IMR-90 (cell line): ENCODE data around the gene COL4A1. TPM values are rescaled to one million over a fixed set of nuclear protein-coding genes. Genes with fewer than 3 reads are reported as not detected.

ENCODE experiments used
- ATAC-seq: fragments of 200-7000 bp; cut with Tn5 transposase; 2 replicates; pipeline ENCODE4 v1.9.1; 2020; ENCODE audit warnings: low read depth, mild to moderate bottlenecking, moderate library complexity
- BruUV-seq: library from RNA; stranded (reverse); fragments of 400-500 nt; replicated peaks from 2 replicates; lab custom pipeline; 2021; lab: Mats Ljungman, UMichigan
- CTCF ChIA-PET: fragments of 300-600 bp; formaldehyde crosslinking; extraction: SDS; loops from one replicate; lab custom pipeline; 2021; ENCODE audit warnings: antibody characterized with exemption; lab: Yijun Ruan, JAX
- POLR2A ChIA-PET: fragments of 300-600 bp; sonication (Branson Sonifier 250); formaldehyde crosslinking; loops from one replicate; lab custom pipeline; 2022; ENCODE audit warnings: antibody characterized with exemption; ENCODE audit not compliant: unreplicated experiment; lab: Charles Lee
- DNase-seq: peaks from one replicate; pipeline ENCODE4 v3.0.0; 2013
- H2AFZ ChIP-seq: replicated peaks from 2 replicates; pipeline ENCODE3; 2013; ENCODE audit warnings: low read length, mild to moderate bottlenecking; ENCODE audit not compliant: poor library complexity
- H2AK5ac ChIP-seq: 2 replicates; pipeline ENCODE4 v1.6.1; 2013; ENCODE audit warnings: low read depth, low read length, inconsistent platforms
- H2AK9ac ChIP-seq: replicated peaks from 2 replicates; pipeline ENCODE3; 2013; ENCODE audit warnings: mild to moderate bottlenecking, low read depth, low read length, moderate library complexity; ENCODE audit not compliant: poor library complexity
- H2BK120ac ChIP-seq: 2 replicates; pipeline ENCODE4 v1.6.1; 2013; ENCODE audit warnings: low read depth, low read length, inconsistent platforms
- H2BK15ac ChIP-seq: 3 replicates; pipeline ENCODE4 v1.6.1; 2013; ENCODE audit warnings: low read depth, low read length, inconsistent platforms
- H2BK20ac ChIP-seq: 2 replicates; pipeline ENCODE4 v1.6.1; 2013; ENCODE audit warnings: low read depth, mild to moderate bottlenecking, inconsistent platforms, low read length, moderate library complexity
- H2BK5ac ChIP-seq: 2 replicates; pipeline ENCODE4 v1.6.1; 2013; ENCODE audit warnings: mild to moderate bottlenecking, low read depth, low read length, inconsistent platforms; ENCODE audit not compliant: poor library complexity, severe bottlenecking
- H3K14ac ChIP-seq: replicated peaks from 2 replicates; pipeline ENCODE4 v1.6.1; 2013; ENCODE audit warnings: low read depth, low read length, inconsistent platforms
- H3K18ac ChIP-seq: 2 replicates; pipeline ENCODE4 v1.6.1; 2013; ENCODE audit warnings: low read depth, low read length, control low read depth
- H3K23ac ChIP-seq: 2 replicates; pipeline ENCODE4 v1.6.1; 2013; ENCODE audit warnings: low read depth, low read length, inconsistent platforms
- H3K27ac ChIP-seq: 2 replicates; pipeline ENCODE4 v1.5.1; 2013; ENCODE audit warnings: mild to moderate bottlenecking, control low read depth, low read length; ENCODE audit not compliant: insufficient read depth
- H3K27me3 ChIP-seq: 2 replicates; pipeline ENCODE4 v1.6.1; 2013; ENCODE audit warnings: low read length; ENCODE audit not compliant: control insufficient read depth, insufficient read depth
- H3K36me3 ChIP-seq: 2 replicates; pipeline ENCODE4 v1.6.1; 2013; ENCODE audit warnings: low read length, mixed read lengths; ENCODE audit not compliant: control insufficient read depth, insufficient read depth
- H3K4ac ChIP-seq: 2 replicates; pipeline ENCODE4 v1.6.1; 2013; ENCODE audit warnings: low read depth, low read length, inconsistent platforms
- H3K4me1 ChIP-seq: 2 replicates; pipeline ENCODE4 v1.6.1; 2013; ENCODE audit warnings: low read length, mixed read lengths; ENCODE audit not compliant: control insufficient read depth, insufficient read depth
- H3K4me2 ChIP-seq: 2 replicates; pipeline ENCODE4 v1.6.1; 2013; ENCODE audit warnings: low read depth, mild to moderate bottlenecking, control low read depth, low read length, moderate library complexity
- H3K4me3 ChIP-seq: 2 replicates; pipeline ENCODE4 v1.5.1; 2013; ENCODE audit warnings: low read depth, mild to moderate bottlenecking, control low read depth, low read length, moderate library complexity; ENCODE audit not compliant: insufficient read depth
- H3K56ac ChIP-seq: 2 replicates; pipeline ENCODE4 v1.6.1; 2013; ENCODE audit warnings: low read length, inconsistent platforms; ENCODE audit not compliant: insufficient read depth; ENCODE audit errors: extremely low read depth
- H3K79me1 ChIP-seq, 2 experiments: 2 replicates each; pipeline ENCODE4 v1.6.1; 2013; ENCODE audit warnings: low read length in 2 of 2, inconsistent platforms in 1 of 2, low read depth in 1 of 2
- H3K9ac ChIP-seq: 2 replicates; pipeline ENCODE4 v1.6.1; 2013; ENCODE audit warnings: low read depth, low read length, control low read depth
- H3K9me1 ChIP-seq: 2 replicates; pipeline ENCODE4 v1.6.1; 2013; ENCODE audit warnings: low read length, inconsistent platforms; ENCODE audit not compliant: insufficient read depth
- H3K9me3 ChIP-seq: 2 replicates; pipeline ENCODE4 v1.6.1; 2013; ENCODE audit warnings: low read length; ENCODE audit not compliant: control insufficient read depth, insufficient read depth
- H4K20me1 ChIP-seq: 2 replicates; pipeline ENCODE4 v1.6.1; 2013; ENCODE audit warnings: low read length, inconsistent platforms; ENCODE audit not compliant: insufficient read depth
- H4K5ac ChIP-seq: 2 replicates; pipeline ENCODE4 v1.6.1; 2013; ENCODE audit warnings: mild to moderate bottlenecking, low read depth, low read length, control low read depth
- H4K8ac ChIP-seq, 2 experiments: 2 replicates each; pipeline ENCODE4 v1.6.1; 2013; ENCODE audit warnings: low read depth in 2 of 2, low read length in 2 of 2, control low read depth in 1 of 2, inconsistent platforms in 1 of 2
- H4K91ac ChIP-seq: 2 replicates; pipeline ENCODE4 v1.6.1; 2013; ENCODE audit warnings: low read depth, low read length, inconsistent platforms; ENCODE audit not compliant: insufficient read depth
- BHLHE40 ChIP-seq: fragments of 150-350 bp; IDR thresholded peaks from 2 replicates; pipeline ENCODE4 v1.6.1; 2016; ENCODE audit warnings: mild to moderate bottlenecking, low read depth, low read length
- CHD1 ChIP-seq: IDR thresholded peaks from 2 replicates; pipeline ENCODE4 v1.6.1; 2012; ENCODE audit warnings: low read depth, low read length, improper control_type of control experiment
- FOS ChIP-seq: fragments of 150-350 bp; IDR thresholded peaks from 2 replicates; pipeline ENCODE4 v1.6.1; 2016; ENCODE audit warnings: low read depth, low read length
- MAFK ChIP-seq: IDR thresholded peaks from 2 replicates; pipeline ENCODE4 v1.6.1; 2012; ENCODE audit warnings: low read depth, low read length, improper control_type of control experiment
- MAZ ChIP-seq: IDR thresholded peaks from 2 replicates; pipeline ENCODE4 v1.6.1; 2012; ENCODE audit warnings: low read depth, mild to moderate bottlenecking, low read length, improper control_type of control experiment, moderate library complexity, borderline replicate concordance
- MXI1 ChIP-seq: IDR thresholded peaks from 2 replicates; pipeline ENCODE4 v1.6.1; 2012; ENCODE audit warnings: low read depth, mild to moderate bottlenecking, low read length, moderate library complexity, borderline replicate concordance
- NFE2L2 ChIP-seq: fragments of 150-350 bp; IDR thresholded peaks from 2 replicates; pipeline ENCODE4 v1.6.1; 2016; ENCODE audit warnings: low read depth, mild to moderate bottlenecking, low read length
- POLR2A ChIP-seq: IDR thresholded peaks from 2 replicates; pipeline ENCODE4 v1.6.1; 2012; ENCODE audit warnings: mild to moderate bottlenecking, low read depth, low read length
- RAD21 ChIP-seq: IDR thresholded peaks from 2 replicates; pipeline ENCODE4 v1.6.1; 2012; ENCODE audit warnings: low read length, improper control_type of control experiment
- RFX5 ChIP-seq: IDR thresholded peaks from 2 replicates; pipeline ENCODE4 v1.8.0; 2012; ENCODE audit warnings: low read depth, mild to moderate bottlenecking, low read length, moderate library complexity
- SMC3 ChIP-seq: fragments of 150-350 bp; IDR thresholded peaks from 2 replicates; pipeline ENCODE4 v1.6.1; 2016; ENCODE audit warnings: low read depth, mild to moderate bottlenecking, antibody characterized with exemption, low read length, moderate library complexity
- USF2 ChIP-seq: fragments of 150-350 bp; IDR thresholded peaks from 2 replicates; pipeline ENCODE4 v1.6.1; 2017; ENCODE audit warnings: mild to moderate bottlenecking, antibody characterized with exemption, low read length, low read depth
- WGBS, 2 experiments: methylation state at CpG; one replicate each; pipeline versions ENCODE4 v1.1.5 to v1.1.7; 2013; ENCODE audit warnings: missing lambda C conversion rate in 2 of 2; ENCODE audit not compliant: insufficient read length in 1 of 2; ENCODE audit errors: extremely low coverage in 2 of 2; 5-methylcytosine and 5-hydroxymethylcytosine counted together
- dilution Hi-C: fragments of 300-500 bp; cut with HindIII; formaldehyde crosslinking; loops from one replicate; pipeline ENCODE4 v1.14.3; 2018; ENCODE audit warnings: low sequenced_read_pairs; ENCODE audit not compliant: unreplicated experiment
- in situ Hi-C: fragments of 300-500 bp; cut with MboI; formaldehyde crosslinking; loops from 3 replicates; pipeline ENCODE4 v1.14.3; 2019; ENCODE audit warnings: low sequenced_read_pairs, inconsistent platforms, mixed read lengths
- intact Hi-C: fragments of 100-400 bp; cut with micrococcal nuclease; formaldehyde crosslinking; loops from 2 replicates; pipeline ENCODE4 v1.10.0; 2022
- polyA plus RNA-seq, 3 experiments: library from polyadenylated mRNA; depleted of rRNA; stranded (reverse); fragments of >200 nt; gene quantifications; 2 replicates each; pipeline ENCODE4 v1.2.3, GENCODE V29; 2012; ENCODE audit warnings: low replicate concordance in 1 of 3
- total RNA-seq: library from RNA; depleted of rRNA; stranded (reverse); fragments of >200 nt; gene quantifications from 2 replicates; pipeline ENCODE4 v1.2.3, GENCODE V29; 2012
- TF ChIP-seq, protein P1 (sequence below): conservative IDR thresholded peaks from 2 replicates; pipeline ENCODE4 v1.5.1; 2012; ENCODE audit warnings: mild to moderate bottlenecking, low read depth, low read length, improper control_type of control experiment

Gene COL4A1
- total and polyA plus RNA-seq, 2 of the 4 experiments (the other 2 are of a cell fraction), result 230 to 337 TPM

DNA sequence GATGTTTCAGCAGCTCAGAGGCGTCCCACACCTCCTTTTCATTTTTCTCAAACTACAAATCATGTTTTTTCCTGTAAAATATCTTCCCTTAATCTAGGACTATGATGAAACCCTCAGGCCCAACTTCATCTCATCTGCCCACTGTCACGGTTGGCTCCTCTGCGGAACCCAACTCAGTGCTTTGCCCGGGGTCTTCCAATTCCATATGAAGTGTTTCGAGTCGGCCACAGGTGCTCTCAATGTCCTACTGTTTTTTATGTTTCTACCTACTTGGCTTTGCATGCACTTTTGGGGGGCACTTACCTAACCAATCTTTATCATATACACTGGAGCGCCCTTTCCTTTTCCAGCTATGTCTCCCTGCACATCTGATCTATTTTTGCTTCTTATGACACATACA lies 28.1 kb downstream of the COL4A1 start:
- peaks cover 31 to 89% of the 10 kb centered on the region in 2 experiments for H3K79me1 ChIP-seq
- in situ Hi-C loops, result no loop called here
- no peak overlapping the region for H2BK20ac ChIP-seq
- H2AK5ac ChIP-seq, result no peak overlapping the region
- H4K8ac ChIP-seq, result no peak overlapping the region
- no peak overlapping the region for H3K4me3 ChIP-seq
- intact Hi-C loops, result no loop called here
- no peak overlapping the region for H3K18ac ChIP-seq
- H2AFZ ChIP-seq, result no peak overlapping the region
- H3K14ac ChIP-seq, result no peak overlapping the region
- TF ChIP-seq SMC3 (no peak), POLR2A (no peak), CHD1 (no peak), MAZ (no peak), FOS (no peak), BHLHE40 (no peak), MXI1 (no peak), RFX5 (no peak), MAFK (no peak), USF2 (no peak), NFE2L2 (no peak), RAD21 (no peak)
- TF ChIP-seq, protein P1, sequence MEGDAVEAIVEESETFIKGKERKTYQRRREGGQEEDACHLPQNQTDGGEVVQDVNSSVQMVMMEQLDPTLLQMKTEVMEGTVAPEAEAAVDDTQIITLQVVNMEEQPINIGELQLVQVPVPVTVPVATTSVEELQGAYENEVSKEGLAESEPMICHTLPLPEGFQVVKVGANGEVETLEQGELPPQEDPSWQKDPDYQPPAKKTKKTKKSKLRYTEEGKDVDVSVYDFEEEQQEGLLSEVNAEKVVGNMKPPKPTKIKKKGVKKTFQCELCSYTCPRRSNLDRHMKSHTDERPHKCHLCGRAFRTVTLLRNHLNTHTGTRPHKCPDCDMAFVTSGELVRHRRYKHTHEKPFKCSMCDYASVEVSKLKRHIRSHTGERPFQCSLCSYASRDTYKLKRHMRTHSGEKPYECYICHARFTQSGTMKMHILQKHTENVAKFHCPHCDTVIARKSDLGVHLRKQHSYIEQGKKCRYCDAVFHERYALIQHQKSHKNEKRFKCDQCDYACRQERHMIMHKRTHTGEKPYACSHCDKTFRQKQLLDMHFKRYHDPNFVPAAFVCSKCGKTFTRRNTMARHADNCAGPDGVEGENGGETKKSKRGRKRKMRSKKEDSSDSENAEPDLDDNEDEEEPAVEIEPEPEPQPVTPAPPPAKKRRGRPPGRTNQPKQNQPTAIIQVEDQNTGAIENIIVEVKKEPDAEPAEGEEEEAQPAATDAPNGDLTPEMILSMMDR, result no peak
- H3K23ac ChIP-seq, result no peak overlapping the region; the same call in 1 of the 2 replicates
- ATAC-seq, result no peak
- peaks cover 24% of the 10 kb centered on the region for H3K36me3 ChIP-seq
- no peak overlapping the region for H3K4ac ChIP-seq
- dilution Hi-C loops, result no loop called here
- H4K20me1 ChIP-seq, result peaks cover 95% of the 10 kb centered on the region
- no peak overlapping the region for H3K27ac ChIP-seq
- ChIA-PET CTCF (interaction anchor here (1.4 kb wide), 1 partner anchor 12 kb away, joined by 3 read pairs; no protein-coding TSS in a partner anchor), POLR2A (no interaction called here)
- no TSS peak for BruUV-seq
- H2BK120ac ChIP-seq, result no peak overlapping the region
- H3K27me3 ChIP-seq, result no peaks in the 10 kb centered on the region
- H4K91ac ChIP-seq, result no peak overlapping the region
- no peak for DNase-seq
- H2AK9ac ChIP-seq, result no peak overlapping the region
- no peak overlapping the region for H3K4me2 ChIP-seq
- H2BK5ac ChIP-seq, result no peak overlapping the region
- no peaks in the 10 kb centered on the region for H3K9me3 ChIP-seq
- no peak overlapping the region for H4K5ac ChIP-seq
- WGBS, 2 experiments, result 100% methylated on average over 1 of the region's 7 CpGs; no CpG with 5 or more reads in 1 of the 2 experiments
- H2BK15ac ChIP-seq, result no peak overlapping the region
- no peak overlapping the region for H3K56ac ChIP-seq
- H3K9ac ChIP-seq, result no peak overlapping the region
- peaks cover 49% of the 10 kb centered on the region for H3K9me1 ChIP-seq
- peaks cover 19% of the 10 kb centered on the region for H3K4me1 ChIP-seq
